ENCODE data around the gene ATXN7.

DNA sequence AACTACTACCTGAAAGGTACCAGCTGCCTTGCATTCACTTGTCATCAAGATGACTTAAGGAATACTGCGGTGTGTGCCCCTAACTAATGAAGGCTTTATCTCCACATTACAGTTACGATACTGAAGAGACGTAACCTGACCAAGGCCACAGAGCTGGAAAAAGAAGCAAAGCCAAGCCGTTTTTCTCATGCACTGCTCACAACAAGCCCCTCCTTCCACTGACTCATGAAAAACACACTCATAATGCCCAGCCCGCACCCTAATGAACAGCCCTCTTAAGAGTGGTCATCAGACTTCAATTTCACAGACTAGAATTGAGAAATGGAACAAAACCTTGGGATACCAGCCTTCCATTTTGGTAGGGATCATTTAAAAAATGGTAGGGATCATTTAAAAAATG lies 148.0 kb downstream of the ATXN7 start:
- TF ChIP-seq, protein P1, sequence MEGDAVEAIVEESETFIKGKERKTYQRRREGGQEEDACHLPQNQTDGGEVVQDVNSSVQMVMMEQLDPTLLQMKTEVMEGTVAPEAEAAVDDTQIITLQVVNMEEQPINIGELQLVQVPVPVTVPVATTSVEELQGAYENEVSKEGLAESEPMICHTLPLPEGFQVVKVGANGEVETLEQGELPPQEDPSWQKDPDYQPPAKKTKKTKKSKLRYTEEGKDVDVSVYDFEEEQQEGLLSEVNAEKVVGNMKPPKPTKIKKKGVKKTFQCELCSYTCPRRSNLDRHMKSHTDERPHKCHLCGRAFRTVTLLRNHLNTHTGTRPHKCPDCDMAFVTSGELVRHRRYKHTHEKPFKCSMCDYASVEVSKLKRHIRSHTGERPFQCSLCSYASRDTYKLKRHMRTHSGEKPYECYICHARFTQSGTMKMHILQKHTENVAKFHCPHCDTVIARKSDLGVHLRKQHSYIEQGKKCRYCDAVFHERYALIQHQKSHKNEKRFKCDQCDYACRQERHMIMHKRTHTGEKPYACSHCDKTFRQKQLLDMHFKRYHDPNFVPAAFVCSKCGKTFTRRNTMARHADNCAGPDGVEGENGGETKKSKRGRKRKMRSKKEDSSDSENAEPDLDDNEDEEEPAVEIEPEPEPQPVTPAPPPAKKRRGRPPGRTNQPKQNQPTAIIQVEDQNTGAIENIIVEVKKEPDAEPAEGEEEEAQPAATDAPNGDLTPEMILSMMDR (IDR thresholded peaks at IDR 0.05), result no peak
- no peak for TF ChIP-seq POLR2A (IDR thresholded peaks at IDR 0.05)
